Vagina (tissue), 2 donors: ENCODE results near the gene WDR45B. TPM values are rescaled to one million over a fixed set of nuclear protein-coding genes. Genes with fewer than 3 reads are reported as not detected.

Experiments
- DNase-seq, 2 donors: peaks; one replicate each; pipeline ENCODE4 v3.0.0-alpha.2; 2017; ENCODE audit errors: extremely low spot score in 2 of 2
- H3K27ac ChIP-seq: fragments of 200-600 bp; sonication (generic); one replicate; pipeline ENCODE4 v1.5.1; 2019
- H3K27me3 ChIP-seq: fragments of 200-600 bp; sonication (generic); one replicate; pipeline ENCODE4 v1.5.1; 2019
- H3K36me3 ChIP-seq, 2 donors: fragments of 200-600 bp; sonication (generic); one replicate each; pipeline ENCODE4 v1.5.1; 2017 to 2019
- H3K4me1 ChIP-seq: fragments of 200-600 bp; sonication (generic); one replicate; pipeline ENCODE4 v1.5.1; 2019
- H3K4me3 ChIP-seq, 2 donors: fragments of 200-600 bp; sonication (generic); 1 replicate in 1 of 2; 2 replicates in 1 of 2; pipeline ENCODE4 v1.5.1; 2016 to 2019
- H3K9me3 ChIP-seq: fragments of 200-600 bp; sonication (generic); one replicate; pipeline ENCODE4 v1.5.1; 2019
- POLR2A ChIP-seq, 2 donors: fragments of 450-650 bp; IDR thresholded peaks; one replicate each; pipeline ENCODE4 v1.6.1; 2017; ENCODE audit warnings: antibody characterized with exemption in 2 of 2, mild to moderate bottlenecking in 2 of 2, moderate library complexity in 2 of 2
- POLR2AphosphoS5 ChIP-seq, 2 donors: sonication (generic); formaldehyde crosslinking; IDR thresholded peaks; one replicate each; pipeline ENCODE4 v1.9.0; 2017; ENCODE audit warnings: antibody characterized with exemption in 2 of 2, mild to moderate bottlenecking in 2 of 2, low read depth in 1 of 2; ENCODE audit not compliant: insufficient read depth in 1 of 2
- intact Hi-C: fragments of 100-400 bp; cut with DNase I; formaldehyde crosslinking; loops from one replicate; pipeline ENCODE4 v1.15.1; 2023
- total RNA-seq: library from RNA; depleted of rRNA; stranded (reverse); fragments of >200 nt; gene quantifications from one replicate; pipeline ENCODE4 v1.2.3, GENCODE V29; 2016
- TF ChIP-seq, protein P1 (sequence below), 3 experiments: fragments of 450-650 bp in 2 of 3; fragments of 200-600 bp in 1 of 3; sonication (generic) in 1 of 3; IDR thresholded peaks; one replicate each; pipeline ENCODE4 v1.5.1; 2017 to 2019; ENCODE audit warnings: antibody characterized with exemption in 3 of 3, mild to moderate bottlenecking in 2 of 3, moderate library complexity in 2 of 3

Gene WDR45B
- total RNA-seq, 1 donor from 2014 or later: 86.4 TPM

DNA sequence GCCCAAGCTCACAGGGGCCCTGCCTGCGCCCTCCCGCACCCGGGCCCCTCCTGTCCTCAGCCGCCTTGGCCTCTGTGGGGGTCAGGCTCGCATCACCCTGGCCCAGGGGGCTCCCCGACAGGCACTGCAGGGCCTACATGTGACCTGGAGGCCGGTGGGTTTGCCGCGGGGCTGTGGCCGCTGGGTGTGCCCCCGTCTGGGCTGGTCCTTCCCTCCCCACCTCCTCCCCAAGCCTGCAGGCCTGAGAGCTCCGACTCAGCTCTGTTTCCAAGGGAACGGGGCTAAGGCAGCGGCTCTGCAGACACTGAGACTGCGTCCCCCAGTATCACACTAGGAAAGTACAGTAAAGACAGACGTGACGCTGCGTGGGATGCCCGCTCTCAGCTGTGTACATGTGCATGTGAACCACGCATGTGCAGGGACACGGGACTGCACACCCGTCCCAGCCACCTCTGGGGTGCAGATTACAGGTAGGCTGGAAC lies 16.5 kb upstream of the WDR45B start:
- Histone ChIP-seq H3K9me3 (no peaks in the 10 kb centered on the region), H3K36me3 (peaks cover 0 to 8% of the 10 kb centered on the region in 2 donors), H3K27me3 (no peaks in the 10 kb centered on the region), H3K27ac (no peak overlapping the region), H3K4me1 (peaks cover 5% of the 10 kb centered on the region), H3K4me3 (no peak overlapping the region)
- TF ChIP-seq, protein P1, sequence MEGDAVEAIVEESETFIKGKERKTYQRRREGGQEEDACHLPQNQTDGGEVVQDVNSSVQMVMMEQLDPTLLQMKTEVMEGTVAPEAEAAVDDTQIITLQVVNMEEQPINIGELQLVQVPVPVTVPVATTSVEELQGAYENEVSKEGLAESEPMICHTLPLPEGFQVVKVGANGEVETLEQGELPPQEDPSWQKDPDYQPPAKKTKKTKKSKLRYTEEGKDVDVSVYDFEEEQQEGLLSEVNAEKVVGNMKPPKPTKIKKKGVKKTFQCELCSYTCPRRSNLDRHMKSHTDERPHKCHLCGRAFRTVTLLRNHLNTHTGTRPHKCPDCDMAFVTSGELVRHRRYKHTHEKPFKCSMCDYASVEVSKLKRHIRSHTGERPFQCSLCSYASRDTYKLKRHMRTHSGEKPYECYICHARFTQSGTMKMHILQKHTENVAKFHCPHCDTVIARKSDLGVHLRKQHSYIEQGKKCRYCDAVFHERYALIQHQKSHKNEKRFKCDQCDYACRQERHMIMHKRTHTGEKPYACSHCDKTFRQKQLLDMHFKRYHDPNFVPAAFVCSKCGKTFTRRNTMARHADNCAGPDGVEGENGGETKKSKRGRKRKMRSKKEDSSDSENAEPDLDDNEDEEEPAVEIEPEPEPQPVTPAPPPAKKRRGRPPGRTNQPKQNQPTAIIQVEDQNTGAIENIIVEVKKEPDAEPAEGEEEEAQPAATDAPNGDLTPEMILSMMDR (IDR thresholded peaks at IDR 0.05): no peak
- no peak for TF ChIP-seq POLR2AphosphoS5 (IDR thresholded peaks at IDR 0.05; ENCODE audit: insufficient read depth in 1 of 2, low read depth in 1 of 2)
- no peak for TF ChIP-seq POLR2A (IDR thresholded peaks at IDR 0.05)
- intact Hi-C loops: no loop called here
- no peak for DNase-seq

DNA sequence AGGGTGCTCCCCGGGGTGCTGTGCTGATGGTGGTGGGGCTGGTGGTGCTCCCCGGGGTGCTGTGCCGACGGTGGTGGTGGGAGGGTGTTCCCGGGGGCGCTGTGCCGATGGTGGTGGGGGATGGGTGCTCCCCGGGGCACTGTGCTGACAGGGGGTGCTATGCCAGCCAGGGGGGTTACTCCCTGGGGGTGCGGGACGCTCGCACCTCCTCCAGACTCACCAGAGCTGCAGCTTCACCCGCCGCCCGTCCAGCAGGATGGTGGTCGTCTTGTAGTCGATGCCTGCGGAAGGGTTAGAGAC lies 16.0 kb upstream of the WDR45B start:
- Histone ChIP-seq H3K9me3 (no peaks in the 10 kb centered on the region), H3K4me3 (no peak overlapping the region), H3K27ac (no peak overlapping the region), H3K36me3 (peaks cover 0 to 8% of the 10 kb centered on the region in 2 donors), H3K27me3 (no peaks in the 10 kb centered on the region), H3K4me1 (peaks cover 5% of the 10 kb centered on the region)
- intact Hi-C loops: no loop called here
- TF ChIP-seq POLR2AphosphoS5 (IDR thresholded peaks at IDR 0.05; ENCODE audit: insufficient read depth in 1 of 2, low read depth in 1 of 2) (no peak), POLR2A (IDR thresholded peaks at IDR 0.05) (no peak)
- TF ChIP-seq, protein P1 (IDR thresholded peaks at IDR 0.05): no peak
- no peak for DNase-seq

DNA sequence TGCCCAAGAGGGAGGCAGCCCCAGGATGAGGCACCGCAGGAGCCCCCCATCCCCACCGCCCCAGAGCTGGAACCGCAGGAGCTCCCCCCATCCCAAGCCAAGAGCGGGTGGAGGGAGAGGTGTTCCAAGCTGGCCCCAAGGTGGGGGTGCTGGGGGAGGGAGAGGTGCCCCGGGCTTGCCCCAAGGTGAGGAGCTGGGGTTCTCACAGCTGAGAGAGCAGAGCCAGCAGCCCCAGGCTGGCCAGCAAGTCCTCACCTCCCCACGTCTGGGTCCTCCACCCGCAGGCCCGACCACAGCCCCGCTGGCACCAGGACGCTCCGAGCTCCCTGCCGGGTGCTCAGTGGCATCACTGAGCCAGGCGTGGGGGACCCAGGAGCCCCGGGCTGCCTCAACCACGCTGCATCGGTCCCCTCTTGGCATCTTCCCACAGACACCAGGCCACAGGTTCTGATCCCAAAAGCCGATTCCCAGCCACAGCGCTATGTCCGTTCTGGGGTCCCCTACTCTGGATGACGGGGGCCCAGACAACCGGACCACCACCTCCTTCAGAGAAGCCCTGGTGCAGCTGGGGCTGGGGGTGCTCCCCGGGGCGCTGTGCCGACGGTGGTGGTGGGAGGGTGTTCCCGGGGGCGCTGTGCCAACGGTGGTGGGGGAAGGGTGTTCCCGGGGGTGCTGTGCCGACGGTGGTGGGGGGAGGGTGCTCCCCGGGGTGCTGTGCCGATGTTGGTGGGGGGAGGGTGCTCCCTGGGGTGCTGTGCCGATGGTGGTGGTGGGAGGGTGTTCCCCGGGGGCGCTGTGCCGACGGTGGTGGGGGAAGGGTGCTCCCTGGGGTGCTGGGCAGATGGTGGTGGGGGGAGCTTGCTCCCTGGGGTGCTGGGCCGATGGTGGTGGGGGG lies 15.4 kb upstream of the WDR45B start:
- TF ChIP-seq, protein P1 (IDR thresholded peaks at IDR 0.05): no peak
- TF ChIP-seq POLR2A (IDR thresholded peaks at IDR 0.05): no peak
- no peak for TF ChIP-seq POLR2AphosphoS5 (IDR thresholded peaks at IDR 0.05; ENCODE audit: insufficient read depth in 1 of 2, low read depth in 1 of 2)
- Histone ChIP-seq H3K36me3 (peaks cover 0 to 10% of the 10 kb centered on the region in 2 donors), H3K27ac (no peak overlapping the region), H3K27me3 (no peaks in the 10 kb centered on the region), H3K4me3 (no peak overlapping the region), H3K4me1 (peaks cover under 1% of the 10 kb centered on the region), H3K9me3 (no peaks in the 10 kb centered on the region)
- no peak for DNase-seq
- intact Hi-C loops: no loop called here

DNA sequence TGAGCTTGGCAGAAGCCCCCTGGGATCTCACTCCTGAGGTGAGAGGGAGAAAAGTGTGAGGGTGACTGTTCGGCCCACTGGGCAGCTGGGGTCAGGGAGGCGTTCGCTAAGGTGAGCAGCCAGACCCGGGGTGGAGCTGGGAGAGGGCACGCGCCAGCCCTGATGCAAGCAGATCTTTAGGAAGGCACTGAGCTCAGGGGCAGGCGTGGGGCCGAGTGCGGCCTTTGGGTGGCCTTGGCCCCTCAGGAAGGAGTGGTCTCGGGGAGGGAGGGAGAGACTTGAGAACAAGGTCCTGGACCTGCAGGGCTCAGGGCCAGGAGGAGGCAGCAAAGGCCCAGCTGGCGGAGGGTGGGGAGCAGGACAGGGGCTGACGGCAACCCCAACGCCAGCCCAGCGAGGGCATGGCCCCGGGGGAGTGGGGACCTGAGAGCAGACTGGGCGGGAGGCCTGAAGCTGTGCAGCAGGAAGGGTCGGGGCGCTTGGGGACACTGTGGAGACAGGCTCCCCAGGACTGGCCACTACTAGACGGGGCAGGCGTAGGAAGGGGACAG lies 14.5 kb upstream of the WDR45B start:
- Histone ChIP-seq H3K36me3 (peaks cover 0 to 17% of the 10 kb centered on the region in 2 donors), H3K4me3 (no peak overlapping the region), H3K27me3 (no peaks in the 10 kb centered on the region), H3K4me1 (no peaks in the 10 kb centered on the region), H3K9me3 (no peaks in the 10 kb centered on the region), H3K27ac (no peak overlapping the region)
- TF ChIP-seq POLR2A (IDR thresholded peaks at IDR 0.05) (no peak), POLR2AphosphoS5 (IDR thresholded peaks at IDR 0.05; ENCODE audit: insufficient read depth in 1 of 2, low read depth in 1 of 2) (no peak)
- TF ChIP-seq, protein P1 (IDR thresholded peaks at IDR 0.05): no peak
- intact Hi-C loops: no loop called here
- DNase-seq: no peak
